ENCODE measurements around the gene NEK5. TPM values are rescaled to one million over a fixed set of nuclear protein-coding genes. Genes with fewer than 3 reads are reported as not detected.

NEK5 gene
- total and polyA plus RNA-seq, 2 experiments from 2014 or later = 0.73 to 1.3 TPM

GRCh38 chr13:51995677-51996551 lies 133.0 kb downstream of the NEK5 start:
- H3K4me1 ChIP-seq (ENCODE audit: insufficient read depth) = peaks cover 22% of the 10 kb centered on the region
- H3K79me2 ChIP-seq (replicated peaks; ENCODE audit: insufficient read depth) = no peaks in the 10 kb centered on the region
- Mint-ChIP-seq H3K9me3 (no peaks in the 10 kb centered on the region), H3K4me3 (no peak overlapping the region), H3K36me3 (ENCODE audit: low read depth) (no peaks in the 10 kb centered on the region), H3K27ac (no peak overlapping the region; the same call in 1 of the 2 replicates), H3K4me1 (peaks cover 42% of the 10 kb centered on the region), H3K27me3 (ENCODE audit: insufficient read depth, low read depth, poor library complexity) (peaks cover 14% of the 10 kb centered on the region)
- TF ChIP-seq EZH2 (IDR thresholded peaks at IDR 0.05; ENCODE audit: low read depth, unreplicated experiment) (no peak), CREB1 (CRISPR knock-in tag; IDR thresholded peaks at IDR 0.05; ENCODE audit: low read depth) (no peak), JUNB (IDR thresholded peaks at IDR 0.05; ENCODE audit: unreplicated experiment) (no peak), NANOG (IDR thresholded peaks at IDR 0.05; ENCODE audit: borderline replicate concordance) (no peak), POLR2AphosphoS5 (IDR thresholded peaks at IDR 0.05; ENCODE audit: low read depth) (no peak), REST (IDR thresholded peaks at IDR 0.05; ENCODE audit: unreplicated experiment) (no peak)
- no peaks in the 10 kb centered on the region for H3K9me2 ChIP-seq (ENCODE audit: insufficient read depth)
- no peaks in the 10 kb centered on the region for H3K27me3 ChIP-seq (ENCODE audit: insufficient read depth)
- H4K20me1 ChIP-seq (replicated peaks; ENCODE audit: insufficient read depth) = no peaks in the 10 kb centered on the region
- no peak overlapping the region for H2AFZ ChIP-seq
- H3K27ac ChIP-seq (ENCODE audit: low read depth) = no peak overlapping the region
- peak; percentile 22 for ATAC-seq
- DNase-seq (ENCODE audit: low spot score) = peak; percentile 33
- no peak overlapping the region for H3K4me3 ChIP-seq
- H3F3A ChIP-seq (replicated peaks; ENCODE audit: low read depth) = no peaks in the 10 kb centered on the region
- H3K36me3 ChIP-seq (ENCODE audit: insufficient read depth) = no peaks in the 10 kb centered on the region
- no peak overlapping the region for H3K4me2 ChIP-seq

DNA sequence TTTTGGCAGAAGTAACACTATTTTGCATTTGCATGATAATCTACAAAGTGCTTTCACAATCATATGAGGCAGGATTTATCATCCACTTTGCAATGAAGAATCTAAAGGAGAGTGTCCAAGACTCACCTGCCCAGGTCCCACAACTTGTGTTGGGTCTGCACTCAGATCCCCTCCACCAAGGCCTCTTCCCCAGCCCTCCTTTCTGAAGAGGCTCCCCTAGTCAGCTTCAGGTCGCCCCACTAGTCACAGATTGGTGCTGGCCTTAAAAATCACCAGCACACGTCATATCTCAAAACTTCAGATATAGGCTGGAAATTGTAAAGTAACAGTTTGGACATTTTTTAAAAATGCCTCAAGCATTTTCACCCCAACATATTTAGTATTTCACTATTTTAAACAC lies 135.2 kb downstream of the NEK5 start:
- Mint-ChIP-seq H3K27ac (no peak overlapping the region), H3K36me3 (ENCODE audit: low read depth) (no peaks in the 10 kb centered on the region), H3K4me1 (peaks cover 25% of the 10 kb centered on the region), H3K4me3 (no peak overlapping the region), H3K9me3 (no peaks in the 10 kb centered on the region), H3K27me3 (ENCODE audit: insufficient read depth, low read depth, poor library complexity) (peaks cover 7% of the 10 kb centered on the region)
- Histone ChIP-seq H3K4me3 (no peak overlapping the region), H3K4me1 (ENCODE audit: insufficient read depth) (peaks cover 12% of the 10 kb centered on the region; the same call in 1 of the 2 replicates), H3K9me2 (ENCODE audit: insufficient read depth) (no peaks in the 10 kb centered on the region), H3F3A (replicated peaks; ENCODE audit: low read depth) (no peaks in the 10 kb centered on the region), H3K27ac (ENCODE audit: low read depth) (no peak overlapping the region), H2AFZ (no peak overlapping the region), H3K4me2 (no peak overlapping the region), H3K36me3 (ENCODE audit: insufficient read depth) (no peaks in the 10 kb centered on the region), H3K79me2 (replicated peaks; ENCODE audit: insufficient read depth) (no peaks in the 10 kb centered on the region), H3K27me3 (ENCODE audit: insufficient read depth) (no peaks in the 10 kb centered on the region), H4K20me1 (replicated peaks; ENCODE audit: insufficient read depth) (no peaks in the 10 kb centered on the region)
- ATAC-seq (no peak), DNase-seq (ENCODE audit: low spot score) (no peak)
- TF ChIP-seq REST (IDR thresholded peaks at IDR 0.05; ENCODE audit: unreplicated experiment) = no peak
- TF ChIP-seq JUNB (IDR thresholded peaks at IDR 0.05; ENCODE audit: unreplicated experiment) = no peak
- no peak for TF ChIP-seq ZNF331 (CRISPR knock-in tag; IDR thresholded peaks at IDR 0.05; ENCODE audit: low read depth)
- TF ChIP-seq ZNF114 (CRISPR knock-in tag; IDR thresholded peaks at IDR 0.05) = no peak
- no peak for TF ChIP-seq EZH2 (IDR thresholded peaks at IDR 0.05; ENCODE audit: low read depth, unreplicated experiment)
- TF ChIP-seq, protein P1, sequence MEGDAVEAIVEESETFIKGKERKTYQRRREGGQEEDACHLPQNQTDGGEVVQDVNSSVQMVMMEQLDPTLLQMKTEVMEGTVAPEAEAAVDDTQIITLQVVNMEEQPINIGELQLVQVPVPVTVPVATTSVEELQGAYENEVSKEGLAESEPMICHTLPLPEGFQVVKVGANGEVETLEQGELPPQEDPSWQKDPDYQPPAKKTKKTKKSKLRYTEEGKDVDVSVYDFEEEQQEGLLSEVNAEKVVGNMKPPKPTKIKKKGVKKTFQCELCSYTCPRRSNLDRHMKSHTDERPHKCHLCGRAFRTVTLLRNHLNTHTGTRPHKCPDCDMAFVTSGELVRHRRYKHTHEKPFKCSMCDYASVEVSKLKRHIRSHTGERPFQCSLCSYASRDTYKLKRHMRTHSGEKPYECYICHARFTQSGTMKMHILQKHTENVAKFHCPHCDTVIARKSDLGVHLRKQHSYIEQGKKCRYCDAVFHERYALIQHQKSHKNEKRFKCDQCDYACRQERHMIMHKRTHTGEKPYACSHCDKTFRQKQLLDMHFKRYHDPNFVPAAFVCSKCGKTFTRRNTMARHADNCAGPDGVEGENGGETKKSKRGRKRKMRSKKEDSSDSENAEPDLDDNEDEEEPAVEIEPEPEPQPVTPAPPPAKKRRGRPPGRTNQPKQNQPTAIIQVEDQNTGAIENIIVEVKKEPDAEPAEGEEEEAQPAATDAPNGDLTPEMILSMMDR (conservative IDR thresholded peaks at IDR 0.05; ENCODE audit: low read depth in 2 of 2) = no peak
- TF ChIP-seq STAT1 (IDR thresholded peaks at IDR 0.05; ENCODE audit: unreplicated experiment) = no peak
- TF ChIP-seq EZH2phosphoT487 (IDR thresholded peaks at IDR 0.05; ENCODE audit: unreplicated experiment) = no peak
- TF ChIP-seq, protein P2, sequence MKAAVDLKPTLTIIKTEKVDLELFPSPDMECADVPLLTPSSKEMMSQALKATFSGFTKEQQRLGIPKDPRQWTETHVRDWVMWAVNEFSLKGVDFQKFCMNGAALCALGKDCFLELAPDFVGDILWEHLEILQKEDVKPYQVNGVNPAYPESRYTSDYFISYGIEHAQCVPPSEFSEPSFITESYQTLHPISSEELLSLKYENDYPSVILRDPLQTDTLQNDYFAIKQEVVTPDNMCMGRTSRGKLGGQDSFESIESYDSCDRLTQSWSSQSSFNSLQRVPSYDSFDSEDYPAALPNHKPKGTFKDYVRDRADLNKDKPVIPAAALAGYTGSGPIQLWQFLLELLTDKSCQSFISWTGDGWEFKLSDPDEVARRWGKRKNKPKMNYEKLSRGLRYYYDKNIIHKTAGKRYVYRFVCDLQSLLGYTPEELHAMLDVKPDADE (IDR thresholded peaks at IDR 0.05) = no peak
- TF ChIP-seq CREB1 (CRISPR knock-in tag; IDR thresholded peaks at IDR 0.05; ENCODE audit: low read depth) = no peak
- no peak for TF ChIP-seq NANOG (IDR thresholded peaks at IDR 0.05; ENCODE audit: borderline replicate concordance)

Data from GM23338 (cell line).